Breast epithelium (tissue), 4 donors: ENCODE data around the gene ERC1. TPM values are rescaled to one million over a fixed set of nuclear protein-coding genes. Genes with fewer than 3 reads are reported as not detected.
"Not testable (repeated sequence)": the region's sequence is repeated elsewhere in the genome, so short reads cannot be mapped to it uniquely, and the experiment has no call there.

Source experiments
- DNase-seq, 2 donors: peaks; one replicate each; pipeline ENCODE4 v3.0.0-alpha.2; 2019; ENCODE audit warnings: low spot score in 2 of 2
- H3K27ac ChIP-seq, 2 donors: fragments of 200-600 bp; sonication (generic) in 1 of 2; one replicate each; pipeline ENCODE4 v1.5.1; 2016 to 2019; ENCODE audit warnings: mild to moderate bottlenecking in 1 of 2
- H3K27me3 ChIP-seq, 2 donors: fragments of 200-600 bp; sonication (generic) in 1 of 2; one replicate each; pipeline versions ENCODE4 v1.5.1 to v1.6.0; 2017 to 2019; ENCODE audit warnings: control low read depth in 1 of 2, mild to moderate bottlenecking in 1 of 2
- H3K36me3 ChIP-seq: fragments of 200-600 bp; one replicate; pipeline ENCODE4 v1.5.1; 2019
- H3K4me1 ChIP-seq, 2 donors: fragments of 200-600 bp; sonication (generic); one replicate each; pipeline ENCODE4 v1.5.1; 2016 to 2019; ENCODE audit warnings: control low read depth in 1 of 2
- H3K4me3 ChIP-seq, 3 donors: fragments of 200-600 bp; sonication (generic); 1 replicate in 2 of 3; 2 replicates in 1 of 3; pipeline ENCODE4 v1.5.1; 2016 to 2019; ENCODE audit warnings: mild to moderate bottlenecking in 3 of 3, moderate library complexity in 2 of 3
- H3K9me3 ChIP-seq, 2 donors: fragments of 200-600 bp; sonication (generic) in 1 of 2; one replicate each; pipeline ENCODE4 v1.5.1; 2016 to 2019; ENCODE audit warnings: control low read depth in 1 of 2
- POLR2A ChIP-seq: fragments of 450-650 bp; IDR thresholded peaks from one replicate; pipeline ENCODE4 v1.6.1; 2016; ENCODE audit warnings: antibody characterized with exemption, mild to moderate bottlenecking, moderate library complexity
- POLR2AphosphoS5 ChIP-seq, 3 donors: sonication (generic); formaldehyde crosslinking; IDR thresholded peaks; one replicate each; pipeline ENCODE4 v1.6.1; 2017; ENCODE audit warnings: antibody characterized with exemption in 3 of 3
- intact Hi-C: fragments of 100-400 bp; cut with DNase I; formaldehyde crosslinking; loops from one replicate; pipeline ENCODE4 v1.15.1; 2023; ENCODE audit warnings: low total_unique reads
- total RNA-seq, 3 donors: library from RNA; depleted of rRNA; stranded (reverse); fragments of >200 nt; gene quantifications; one replicate each; pipeline ENCODE4 v1.1.0, GENCODE V29; 2016
- TF ChIP-seq, protein P1 (sequence below), 3 donors: fragments of 450-650 bp; IDR thresholded peaks; one replicate each; pipeline ENCODE4 v1.5.1; 2016 to 2017; ENCODE audit warnings: antibody characterized with exemption in 3 of 3, mild to moderate bottlenecking in 3 of 3, moderate library complexity in 3 of 3

Gene ERC1
- total RNA-seq, 3 donors from 2014 or later = 47.4 to 63.4 (median 52.8) TPM

GRCh38 chr12:1050059-1050707 lies 59.2 kb downstream of the ERC1 start:
- Histone ChIP-seq H3K4me3 (no peak overlapping the region), H3K9me3 (no peaks in the 10 kb centered on the region), H3K27ac (no peak overlapping the region), H3K36me3 (no peaks in the 10 kb centered on the region), H3K4me1 (peaks cover 0 to 2% of the 10 kb centered on the region in 2 donors), H3K27me3 (no peaks in the 10 kb centered on the region)
- TF ChIP-seq, protein P1, sequence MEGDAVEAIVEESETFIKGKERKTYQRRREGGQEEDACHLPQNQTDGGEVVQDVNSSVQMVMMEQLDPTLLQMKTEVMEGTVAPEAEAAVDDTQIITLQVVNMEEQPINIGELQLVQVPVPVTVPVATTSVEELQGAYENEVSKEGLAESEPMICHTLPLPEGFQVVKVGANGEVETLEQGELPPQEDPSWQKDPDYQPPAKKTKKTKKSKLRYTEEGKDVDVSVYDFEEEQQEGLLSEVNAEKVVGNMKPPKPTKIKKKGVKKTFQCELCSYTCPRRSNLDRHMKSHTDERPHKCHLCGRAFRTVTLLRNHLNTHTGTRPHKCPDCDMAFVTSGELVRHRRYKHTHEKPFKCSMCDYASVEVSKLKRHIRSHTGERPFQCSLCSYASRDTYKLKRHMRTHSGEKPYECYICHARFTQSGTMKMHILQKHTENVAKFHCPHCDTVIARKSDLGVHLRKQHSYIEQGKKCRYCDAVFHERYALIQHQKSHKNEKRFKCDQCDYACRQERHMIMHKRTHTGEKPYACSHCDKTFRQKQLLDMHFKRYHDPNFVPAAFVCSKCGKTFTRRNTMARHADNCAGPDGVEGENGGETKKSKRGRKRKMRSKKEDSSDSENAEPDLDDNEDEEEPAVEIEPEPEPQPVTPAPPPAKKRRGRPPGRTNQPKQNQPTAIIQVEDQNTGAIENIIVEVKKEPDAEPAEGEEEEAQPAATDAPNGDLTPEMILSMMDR (IDR thresholded peaks at IDR 0.05) = no peak
- TF ChIP-seq POLR2AphosphoS5 (IDR thresholded peaks at IDR 0.05) (no peak), POLR2A (no peak)
- intact Hi-C loops = no loop called here
- DNase-seq = no peak

GRCh38 chr12:1051672-1052071 lies 60.6 kb downstream of the ERC1 start:
- DNase-seq, intact Hi-C loops, H3K36me3 ChIP-seq, H3K27me3 ChIP-seq, H3K4me3 ChIP-seq, H3K4me1 ChIP-seq, H3K9me3 ChIP-seq, H3K27ac ChIP-seq: not testable (repeated sequence)

GRCh38 chr12:1053690-1054089 lies 62.7 kb downstream of the ERC1 start:
- no peak overlapping the region for H3K27ac ChIP-seq
- DNase-seq = no peak
- no peaks in the 10 kb centered on the region for H3K27me3 ChIP-seq
- H3K4me1 ChIP-seq = peaks cover 0 to 2% of the 10 kb centered on the region in 2 donors
- no peak overlapping the region for H3K4me3 ChIP-seq
- no peaks in the 10 kb centered on the region for H3K36me3 ChIP-seq
- intact Hi-C loops = no loop called here
- TF ChIP-seq POLR2A = no peak
- TF ChIP-seq, protein P1 (IDR thresholded peaks at IDR 0.05) = no peak
- TF ChIP-seq POLR2AphosphoS5 (IDR thresholded peaks at IDR 0.05) = no peak
- H3K9me3 ChIP-seq = peaks cover 4 to 6% of the 10 kb centered on the region in 2 donors

DNA sequence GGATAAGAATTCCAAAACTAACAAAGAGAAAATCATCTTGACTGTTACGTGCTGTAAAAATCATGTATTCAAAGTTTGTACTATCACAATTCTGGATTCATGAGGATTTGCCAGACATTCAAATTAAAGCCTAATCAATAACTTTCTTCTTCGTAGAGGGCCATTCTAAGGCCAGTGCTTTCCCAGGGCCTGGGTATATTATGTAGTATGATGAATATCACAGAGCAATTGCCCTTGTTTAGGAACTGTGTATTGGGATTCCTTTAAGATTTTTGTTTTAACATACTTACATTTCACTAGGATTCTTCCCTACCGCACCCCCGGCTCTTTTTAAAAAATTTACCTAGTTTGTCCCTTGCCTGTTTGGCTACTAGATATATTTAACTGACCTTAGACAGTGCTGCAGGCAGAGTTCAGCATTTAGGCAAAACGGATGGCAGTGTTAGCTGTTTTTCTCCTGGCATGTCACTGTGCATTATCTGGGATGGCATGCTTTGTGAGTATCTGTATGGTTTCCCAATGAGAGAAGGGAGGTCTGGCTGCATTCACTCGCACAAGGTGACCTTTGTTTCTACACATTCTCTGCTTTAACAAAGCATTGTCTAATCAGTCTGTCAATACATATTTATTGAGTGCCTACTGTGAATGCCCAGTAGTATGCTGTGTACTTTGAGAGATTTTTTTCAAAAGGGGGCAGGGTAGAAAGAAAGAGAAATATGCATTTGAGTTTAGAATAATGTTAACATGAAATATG lies 63.3 kb downstream of the ERC1 start:
- no peak overlapping the region for H3K4me3 ChIP-seq
- DNase-seq = no peak
- H3K27me3 ChIP-seq = no peaks in the 10 kb centered on the region
- intact Hi-C loops = no loop called here
- H3K27ac ChIP-seq = peak overlapping the region in 1 of 2 donors; percentile 18
- TF ChIP-seq POLR2A (no peak), POLR2AphosphoS5 (IDR thresholded peaks at IDR 0.05) (no peak)
- TF ChIP-seq, protein P1 (IDR thresholded peaks at IDR 0.05) = no peak
- peaks cover 6 to 10% of the 10 kb centered on the region in 2 donors for H3K9me3 ChIP-seq
- H3K36me3 ChIP-seq = no peaks in the 10 kb centered on the region
- H3K4me1 ChIP-seq = peaks cover 0 to 2% of the 10 kb centered on the region in 2 donors

DNA sequence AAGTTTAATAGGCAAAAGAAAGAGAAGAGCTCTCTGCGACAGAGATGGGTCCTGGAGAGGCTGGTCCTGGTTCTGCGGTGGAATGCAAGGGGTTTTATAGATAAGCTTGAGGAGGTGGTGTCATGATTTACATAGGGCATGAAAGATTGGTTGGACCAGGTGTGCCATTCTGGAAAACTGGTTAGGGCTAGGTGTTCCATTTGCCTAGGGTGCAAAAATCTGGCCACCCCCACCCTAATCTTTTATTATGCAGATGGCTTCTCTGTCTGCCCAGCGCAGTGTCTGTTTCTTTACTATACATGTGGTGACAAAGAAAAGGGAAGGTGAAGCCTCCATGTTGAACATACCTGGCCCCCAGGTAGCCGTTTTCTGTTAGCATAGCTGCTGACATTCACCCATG lies 65.4 kb downstream of the ERC1 start:
- peaks cover 6 to 17% of the 10 kb centered on the region in 2 donors for H3K9me3 ChIP-seq
- H3K36me3 ChIP-seq = no peaks in the 10 kb centered on the region
- intact Hi-C loops = no loop called here
- H3K4me3 ChIP-seq = no peak overlapping the region
- peaks cover 0 to 2% of the 10 kb centered on the region in 2 donors for H3K4me1 ChIP-seq
- TF ChIP-seq POLR2AphosphoS5 (IDR thresholded peaks at IDR 0.05) = no peak
- no peak for DNase-seq
- no peak overlapping the region for H3K27ac ChIP-seq
- no peaks in the 10 kb centered on the region for H3K27me3 ChIP-seq

GRCh38 chr12:1058423-1058822 lies 67.4 kb downstream of the ERC1 start:
- no peak for DNase-seq
- TF ChIP-seq, protein P1 (IDR thresholded peaks at IDR 0.05) = no peak
- TF ChIP-seq POLR2A (no peak), POLR2AphosphoS5 (IDR thresholded peaks at IDR 0.05) (no peak)
- intact Hi-C loops = no loop called here
- Histone ChIP-seq H3K27ac (no peak overlapping the region), H3K4me1 (peaks cover 0 to 2% of the 10 kb centered on the region in 2 donors), H3K9me3 (peaks cover 11 to 29% of the 10 kb centered on the region in 2 donors), H3K4me3 (no peak overlapping the region), H3K36me3 (no peaks in the 10 kb centered on the region), H3K27me3 (no peaks in the 10 kb centered on the region)
